ENCODE results near the gene ECHS1. TPM values are rescaled to one million over a fixed set of nuclear protein-coding genes. Genes with fewer than 3 reads are reported as not detected.

ECHS1 gene
- total RNA-seq, 1 experiment from 2014 or later = 58.0 TPM

DNA sequence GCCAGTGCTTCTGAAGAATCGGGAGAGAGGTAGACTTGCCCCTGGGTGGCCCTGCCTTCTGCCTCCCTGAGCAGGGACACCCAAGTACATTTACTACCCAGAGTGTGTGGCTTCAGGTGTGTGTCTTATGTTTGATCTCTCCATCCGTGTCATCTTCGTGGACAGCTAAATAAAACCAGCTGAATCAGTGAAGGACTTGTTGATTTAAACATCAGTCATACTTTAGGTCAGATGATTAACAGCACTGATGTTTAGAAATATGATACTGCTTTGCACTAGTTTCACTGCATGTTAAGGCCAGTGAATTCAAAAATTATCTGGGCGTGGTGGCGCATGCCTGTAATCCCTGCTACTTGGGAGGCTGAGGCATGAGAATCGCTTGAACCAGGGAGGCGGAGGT, 24.8 kb upstream of the ECHS1 start:
- intact Hi-C loops (cut with micrococcal nuclease) = no loop called here
- Histone ChIP-seq H3K4me2 (ENCODE audit: low read length) (no peak overlapping the region), H2AFZ (ENCODE audit: low read depth, low read length, poor library complexity, severe bottlenecking) (no peak overlapping the region), H3K9me2 (ENCODE audit: insufficient read depth) (no peaks in the 10 kb centered on the region), H3K27me3 (ENCODE audit: insufficient read depth, low read length) (no peaks in the 10 kb centered on the region), H3K4me3 (replicated peaks in 1 of 2; ENCODE audit: low read depth in 1 of 2, low read length in 2 of 2) (no peak overlapping the region), H3K9me3 (ENCODE audit: control insufficient read depth in 1 of 2, insufficient read depth in 1 of 2, low read depth in 1 of 2, low read length in 2 of 2) (no peaks in the 10 kb centered on the region), H3K4me1 (ENCODE audit: control insufficient read depth in 1 of 2, insufficient read depth in 2 of 2, low read length in 2 of 2) (no peaks in the 10 kb centered on the region; a peak in 1 of 4 replicates), H3K27ac (ENCODE audit: low read depth, low read length) (no peak overlapping the region), H3K36me3 (ENCODE audit: control insufficient read depth in 1 of 2, insufficient read depth in 2 of 2, low read length in 2 of 2) (peaks cover 3 to 7% of the 10 kb centered on the region in 2 experiments; a peak in 3 of 4 replicates), H3K79me2 (ENCODE audit: insufficient read depth, low read length) (peaks cover 26% of the 10 kb centered on the region), H3K9ac (ENCODE audit: low read length) (no peak overlapping the region), H4K20me1 (ENCODE audit: insufficient read depth) (no peaks in the 10 kb centered on the region)
- no peak for TF ChIP-seq TCF7L2 (IDR thresholded peaks at IDR 0.05; ENCODE audit: borderline replicate concordance, extremely low read depth, insufficient read depth, insufficient read length)
- TF ChIP-seq, protein P1, sequence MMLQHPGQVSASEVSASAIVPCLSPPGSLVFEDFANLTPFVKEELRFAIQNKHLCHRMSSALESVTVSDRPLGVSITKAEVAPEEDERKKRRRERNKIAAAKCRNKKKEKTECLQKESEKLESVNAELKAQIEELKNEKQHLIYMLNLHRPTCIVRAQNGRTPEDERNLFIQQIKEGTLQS (IDR thresholded peaks at IDR 0.05) = no peak
- TF ChIP-seq SIN3A (IDR thresholded peaks at IDR 0.05; ENCODE audit: low read depth) = no peak
- TF ChIP-seq JUND (IDR thresholded peaks at IDR 0.05) = no peak
- TF ChIP-seq RAD21 (IDR thresholded peaks at IDR 0.05; ENCODE audit: low read depth) = no peak
- no peak for TF ChIP-seq EGR1 (IDR thresholded peaks at IDR 0.05; ENCODE audit: low read depth)
- BruUV-seq (replicated peaks) = no TSS peak
- POLR2A ChIA-PET = no interaction called here
- RAD21 ChIA-PET (ENCODE audit: low non-redundant PET in 1 of 2, low total read pairs in 2 of 2, uncharacterized antibody in 2 of 2, unreplicated experiment in 2 of 2) = no interaction called here
- no peak for ATAC-seq
- CTCF ChIA-PET = no interaction called here
- DNase-seq (ENCODE audit: low read depth, low spot score) = no peak

DNA sequence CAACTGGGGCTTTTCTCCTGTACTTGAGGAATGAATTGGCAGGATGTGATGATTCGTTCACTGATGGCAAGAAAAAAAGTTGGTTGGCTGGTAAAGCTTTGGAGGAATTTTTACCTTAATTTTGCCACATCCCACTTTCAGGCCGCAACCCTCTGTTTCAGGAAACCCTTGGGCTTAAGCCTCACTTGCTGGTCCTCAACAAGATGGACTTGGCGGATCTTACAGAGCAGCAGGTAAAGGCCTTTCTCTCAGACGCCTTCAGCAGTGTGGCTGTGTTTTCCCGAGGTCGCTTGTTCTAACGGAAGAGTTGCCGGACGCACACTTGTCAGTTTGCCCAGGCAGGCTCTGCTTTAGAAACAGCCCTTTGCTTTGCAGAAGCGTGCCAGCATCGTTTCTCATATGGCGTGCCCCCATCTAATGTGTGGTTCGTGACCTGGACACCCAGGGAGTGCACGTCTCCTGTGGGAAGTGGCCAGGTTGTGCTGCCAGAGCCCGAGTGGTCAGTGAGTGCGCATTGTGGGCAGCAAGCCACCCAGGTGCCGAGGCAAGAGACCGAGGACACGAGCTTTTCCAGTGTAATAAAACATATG, 23.0 kb upstream of the ECHS1 start:
- H3K79me2 ChIP-seq (ENCODE audit: insufficient read depth, low read length) = peaks cover 26% of the 10 kb centered on the region
- ChIA-PET CTCF (no interaction called here), RAD21 (ENCODE audit: low non-redundant PET in 1 of 2, low total read pairs in 2 of 2, uncharacterized antibody in 2 of 2, unreplicated experiment in 2 of 2) (no interaction called here), POLR2A (no interaction called here)
- no peaks in the 10 kb centered on the region for H3K9me2 ChIP-seq (ENCODE audit: insufficient read depth)
- H3K4me2 ChIP-seq (ENCODE audit: low read length) = no peak overlapping the region
- DNase-seq (ENCODE audit: low read depth, low spot score) (no peak), ATAC-seq (no peak)
- H3K4me1 ChIP-seq (ENCODE audit: control insufficient read depth in 1 of 2, insufficient read depth in 2 of 2, low read length in 2 of 2) = no peaks in the 10 kb centered on the region; a peak in 1 of 4 replicates
- intact Hi-C loops (cut with micrococcal nuclease) = no loop called here
- TF ChIP-seq EZH2 (IDR thresholded peaks at IDR 0.05) = no peak
- TF ChIP-seq, protein P2, sequence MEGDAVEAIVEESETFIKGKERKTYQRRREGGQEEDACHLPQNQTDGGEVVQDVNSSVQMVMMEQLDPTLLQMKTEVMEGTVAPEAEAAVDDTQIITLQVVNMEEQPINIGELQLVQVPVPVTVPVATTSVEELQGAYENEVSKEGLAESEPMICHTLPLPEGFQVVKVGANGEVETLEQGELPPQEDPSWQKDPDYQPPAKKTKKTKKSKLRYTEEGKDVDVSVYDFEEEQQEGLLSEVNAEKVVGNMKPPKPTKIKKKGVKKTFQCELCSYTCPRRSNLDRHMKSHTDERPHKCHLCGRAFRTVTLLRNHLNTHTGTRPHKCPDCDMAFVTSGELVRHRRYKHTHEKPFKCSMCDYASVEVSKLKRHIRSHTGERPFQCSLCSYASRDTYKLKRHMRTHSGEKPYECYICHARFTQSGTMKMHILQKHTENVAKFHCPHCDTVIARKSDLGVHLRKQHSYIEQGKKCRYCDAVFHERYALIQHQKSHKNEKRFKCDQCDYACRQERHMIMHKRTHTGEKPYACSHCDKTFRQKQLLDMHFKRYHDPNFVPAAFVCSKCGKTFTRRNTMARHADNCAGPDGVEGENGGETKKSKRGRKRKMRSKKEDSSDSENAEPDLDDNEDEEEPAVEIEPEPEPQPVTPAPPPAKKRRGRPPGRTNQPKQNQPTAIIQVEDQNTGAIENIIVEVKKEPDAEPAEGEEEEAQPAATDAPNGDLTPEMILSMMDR (IDR thresholded peaks at IDR 0.05 in 2 of 3, conservative IDR thresholded peaks at IDR 0.05 in 1 of 3; ENCODE audit: borderline replicate concordance in 1 of 3, insufficient read depth in 1 of 3, low read depth in 2 of 3, low read length in 2 of 3) = no peak
- no peak for TF ChIP-seq POLR2AphosphoS5 (IDR thresholded peaks at IDR 0.05; ENCODE audit: low read depth, low read length)
- no peak for TF ChIP-seq JUND (IDR thresholded peaks at IDR 0.05)
- TF ChIP-seq ZFX (IDR thresholded peaks at IDR 0.05) = no peak
- no peak for TF ChIP-seq CEBPB (IDR thresholded peaks at IDR 0.05; ENCODE audit: low read depth)
- no peak for TF ChIP-seq SP1 (IDR thresholded peaks at IDR 0.05; ENCODE audit: low read depth)
- TF ChIP-seq SRF (IDR thresholded peaks at IDR 0.05; ENCODE audit: low read depth) = no peak
- no peak for TF ChIP-seq YY1 (IDR thresholded peaks at IDR 0.05; ENCODE audit: extremely low read depth, insufficient replicate concordance, low read depth, low read length)
- TF ChIP-seq, protein P3, sequence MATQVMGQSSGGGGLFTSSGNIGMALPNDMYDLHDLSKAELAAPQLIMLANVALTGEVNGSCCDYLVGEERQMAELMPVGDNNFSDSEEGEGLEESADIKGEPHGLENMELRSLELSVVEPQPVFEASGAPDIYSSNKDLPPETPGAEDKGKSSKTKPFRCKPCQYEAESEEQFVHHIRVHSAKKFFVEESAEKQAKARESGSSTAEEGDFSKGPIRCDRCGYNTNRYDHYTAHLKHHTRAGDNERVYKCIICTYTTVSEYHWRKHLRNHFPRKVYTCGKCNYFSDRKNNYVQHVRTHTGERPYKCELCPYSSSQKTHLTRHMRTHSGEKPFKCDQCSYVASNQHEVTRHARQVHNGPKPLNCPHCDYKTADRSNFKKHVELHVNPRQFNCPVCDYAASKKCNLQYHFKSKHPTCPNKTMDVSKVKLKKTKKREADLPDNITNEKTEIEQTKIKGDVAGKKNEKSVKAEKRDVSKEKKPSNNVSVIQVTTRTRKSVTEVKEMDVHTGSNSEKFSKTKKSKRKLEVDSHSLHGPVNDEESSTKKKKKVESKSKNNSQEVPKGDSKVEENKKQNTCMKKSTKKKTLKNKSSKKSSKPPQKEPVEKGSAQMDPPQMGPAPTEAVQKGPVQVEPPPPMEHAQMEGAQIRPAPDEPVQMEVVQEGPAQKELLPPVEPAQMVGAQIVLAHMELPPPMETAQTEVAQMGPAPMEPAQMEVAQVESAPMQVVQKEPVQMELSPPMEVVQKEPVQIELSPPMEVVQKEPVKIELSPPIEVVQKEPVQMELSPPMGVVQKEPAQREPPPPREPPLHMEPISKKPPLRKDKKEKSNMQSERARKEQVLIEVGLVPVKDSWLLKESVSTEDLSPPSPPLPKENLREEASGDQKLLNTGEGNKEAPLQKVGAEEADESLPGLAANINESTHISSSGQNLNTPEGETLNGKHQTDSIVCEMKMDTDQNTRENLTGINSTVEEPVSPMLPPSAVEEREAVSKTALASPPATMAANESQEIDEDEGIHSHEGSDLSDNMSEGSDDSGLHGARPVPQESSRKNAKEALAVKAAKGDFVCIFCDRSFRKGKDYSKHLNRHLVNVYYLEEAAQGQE (IDR thresholded peaks at IDR 0.05; ENCODE audit: low read depth) = no peak
- no peak for TF ChIP-seq EGR1 (IDR thresholded peaks at IDR 0.05; ENCODE audit: low read depth)
- TF ChIP-seq RAD21 (IDR thresholded peaks at IDR 0.05; ENCODE audit: low read depth) = no peak
- TF ChIP-seq, protein P4, sequence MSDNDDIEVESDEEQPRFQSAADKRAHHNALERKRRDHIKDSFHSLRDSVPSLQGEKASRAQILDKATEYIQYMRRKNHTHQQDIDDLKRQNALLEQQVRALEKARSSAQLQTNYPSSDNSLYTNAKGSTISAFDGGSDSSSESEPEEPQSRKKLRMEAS (IDR thresholded peaks at IDR 0.05) = no peak
- H3K27me3 ChIP-seq (ENCODE audit: insufficient read depth, low read length) = no peaks in the 10 kb centered on the region
- H3K9ac ChIP-seq (ENCODE audit: low read length) = no peak overlapping the region
- no peaks in the 10 kb centered on the region for H3K9me3 ChIP-seq (ENCODE audit: control insufficient read depth in 1 of 2, insufficient read depth in 1 of 2, low read depth in 1 of 2, low read length in 2 of 2)
- no peak overlapping the region for H2AFZ ChIP-seq (ENCODE audit: low read depth, low read length, poor library complexity, severe bottlenecking)
- no TSS peak for BruUV-seq (replicated peaks)
- no peak overlapping the region for H3K4me3 ChIP-seq (replicated peaks in 1 of 2; ENCODE audit: low read depth in 1 of 2, low read length in 2 of 2)
- H3K27ac ChIP-seq (ENCODE audit: low read depth, low read length) = no peak overlapping the region
- peaks cover 3 to 7% of the 10 kb centered on the region in 2 experiments; a peak in 3 of 4 replicates for H3K36me3 ChIP-seq (ENCODE audit: control insufficient read depth in 1 of 2, insufficient read depth in 2 of 2, low read length in 2 of 2)
- no peaks in the 10 kb centered on the region for H4K20me1 ChIP-seq (ENCODE audit: insufficient read depth)
